Suprapubic skin (tissue), 4 donors: ENCODE measurements around the gene GTF3C5. TPM values are rescaled to one million over a fixed set of nuclear protein-coding genes. Genes with fewer than 3 reads are reported as not detected.

ENCODE experiments used
- DNase-seq, 2 donors: peaks; one replicate each; pipeline ENCODE4 v3.0.0-alpha.2; 2019; ENCODE audit warnings: low spot score in 2 of 2
- H3K27ac ChIP-seq: fragments of 200-600 bp; sonication (generic); one replicate; pipeline ENCODE4 v1.5.1; 2019
- H3K27me3 ChIP-seq: fragments of 200-600 bp; sonication (generic); one replicate; pipeline ENCODE4 v1.5.1; 2019
- H3K36me3 ChIP-seq: fragments of 200-600 bp; sonication (generic); one replicate; pipeline ENCODE4 v1.5.1; 2019
- H3K4me1 ChIP-seq: fragments of 200-600 bp; sonication (generic); one replicate; pipeline ENCODE4 v1.5.1; 2019
- H3K4me3 ChIP-seq: fragments of 200-600 bp; sonication (generic); one replicate; pipeline ENCODE4 v1.5.1; 2019; ENCODE audit warnings: mild to moderate bottlenecking
- H3K9me3 ChIP-seq: fragments of 200-600 bp; sonication (generic); one replicate; pipeline ENCODE4 v1.5.1; 2019
- EP300 ChIP-seq: sonication (generic); formaldehyde crosslinking; IDR thresholded peaks from one replicate; pipeline ENCODE4 v1.6.1; 2017; ENCODE audit warnings: antibody characterized with exemption
- POLR2A ChIP-seq, 2 donors: fragments of 450-650 bp; IDR thresholded peaks; one replicate each; pipeline ENCODE4 v1.6.1; 2017; ENCODE audit warnings: antibody characterized with exemption in 2 of 2, mild to moderate bottlenecking in 2 of 2, moderate library complexity in 2 of 2
- POLR2AphosphoS5 ChIP-seq, 3 donors: sonication (generic); formaldehyde crosslinking; IDR thresholded peaks; one replicate each; pipeline ENCODE4 v1.6.1; 2017; ENCODE audit warnings: antibody characterized with exemption in 3 of 3
- WGBS: methylation state at CpG from one replicate; pipeline ENCODE4 v1.1.5; 2018; 5-methylcytosine and 5-hydroxymethylcytosine counted together
- total RNA-seq, 4 donors: library from RNA; depleted of rRNA; stranded (reverse); fragments of >200 nt; gene quantifications; one replicate each; pipeline ENCODE4 v1.1.0, GENCODE V29; 2016
- TF ChIP-seq, protein P1 (sequence below), 2 donors: fragments of 200-600 bp in 1 of 2; fragments of 450-650 bp in 1 of 2; sonication (generic) in 1 of 2; IDR thresholded peaks; one replicate each; pipeline ENCODE4 v1.5.1; 2016 to 2019; ENCODE audit warnings: antibody characterized with exemption in 2 of 2, mild to moderate bottlenecking in 1 of 2, moderate library complexity in 1 of 2

GTF3C5 gene
- total RNA-seq, 4 donors from 2014 or later, result 55.8 to 103 (median 63.1) TPM

DNA sequence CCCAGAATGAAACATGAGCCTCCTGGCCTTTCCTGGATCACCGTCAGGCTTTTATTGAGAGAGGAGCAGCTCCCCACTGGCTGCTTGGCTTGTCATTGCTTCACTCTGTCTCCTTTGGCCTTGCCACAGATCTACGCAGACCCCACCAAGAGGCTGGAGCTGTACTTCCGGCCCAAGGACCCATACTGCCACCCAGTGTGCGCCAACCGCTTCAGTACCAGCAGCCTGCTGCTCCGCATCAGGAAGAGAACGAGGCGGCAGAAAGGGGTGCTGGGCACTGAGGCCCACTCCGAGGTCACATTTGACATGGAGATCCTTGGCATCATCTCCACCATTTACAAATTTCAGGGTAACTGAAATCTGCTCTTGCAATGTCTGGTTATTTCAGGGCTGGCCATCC is 11.2 kb downstream of the GTF3C5 start:
- Histone ChIP-seq H3K9me3 (no peaks in the 10 kb centered on the region), H3K36me3 (peaks cover 53% of the 10 kb centered on the region), H3K4me1 (no peaks in the 10 kb centered on the region), H3K27ac (no peak overlapping the region), H3K27me3 (no peaks in the 10 kb centered on the region), H3K4me3 (no peak overlapping the region)
- WGBS, result 97% methylated on average over 8 of the region's 9 CpGs
- TF ChIP-seq, protein P1, sequence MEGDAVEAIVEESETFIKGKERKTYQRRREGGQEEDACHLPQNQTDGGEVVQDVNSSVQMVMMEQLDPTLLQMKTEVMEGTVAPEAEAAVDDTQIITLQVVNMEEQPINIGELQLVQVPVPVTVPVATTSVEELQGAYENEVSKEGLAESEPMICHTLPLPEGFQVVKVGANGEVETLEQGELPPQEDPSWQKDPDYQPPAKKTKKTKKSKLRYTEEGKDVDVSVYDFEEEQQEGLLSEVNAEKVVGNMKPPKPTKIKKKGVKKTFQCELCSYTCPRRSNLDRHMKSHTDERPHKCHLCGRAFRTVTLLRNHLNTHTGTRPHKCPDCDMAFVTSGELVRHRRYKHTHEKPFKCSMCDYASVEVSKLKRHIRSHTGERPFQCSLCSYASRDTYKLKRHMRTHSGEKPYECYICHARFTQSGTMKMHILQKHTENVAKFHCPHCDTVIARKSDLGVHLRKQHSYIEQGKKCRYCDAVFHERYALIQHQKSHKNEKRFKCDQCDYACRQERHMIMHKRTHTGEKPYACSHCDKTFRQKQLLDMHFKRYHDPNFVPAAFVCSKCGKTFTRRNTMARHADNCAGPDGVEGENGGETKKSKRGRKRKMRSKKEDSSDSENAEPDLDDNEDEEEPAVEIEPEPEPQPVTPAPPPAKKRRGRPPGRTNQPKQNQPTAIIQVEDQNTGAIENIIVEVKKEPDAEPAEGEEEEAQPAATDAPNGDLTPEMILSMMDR (IDR thresholded peaks at IDR 0.05), result no peak
- TF ChIP-seq POLR2A (IDR thresholded peaks at IDR 0.05) (no peak), EP300 (no peak), POLR2AphosphoS5 (IDR thresholded peaks at IDR 0.05) (no peak)
- DNase-seq, result no peak

DNA sequence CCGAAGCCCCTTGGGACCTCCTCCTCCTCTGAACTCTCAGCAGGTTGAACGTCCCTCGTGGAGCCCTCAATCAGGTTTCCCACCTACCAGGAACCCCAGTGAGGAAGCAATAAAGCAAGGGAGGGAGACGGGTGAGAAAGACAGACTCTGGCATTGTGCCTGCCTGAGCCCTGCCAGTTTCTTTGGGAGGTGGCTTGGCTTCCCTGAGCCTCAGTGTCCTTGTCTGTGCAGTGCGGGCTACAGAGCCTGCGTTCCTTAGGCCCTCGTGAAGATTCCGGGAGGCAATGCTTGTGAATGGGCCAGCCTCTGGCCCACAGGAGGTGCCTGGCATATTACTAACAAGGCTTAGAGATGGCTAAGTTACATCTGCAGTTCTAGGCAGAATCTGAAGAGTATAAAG is 11.9 kb downstream of the GTF3C5 start:
- 82% methylated on average over 8 of the region's 8 CpGs for WGBS
- H3K36me3 ChIP-seq, result peaks cover 57% of the 10 kb centered on the region

DNA sequence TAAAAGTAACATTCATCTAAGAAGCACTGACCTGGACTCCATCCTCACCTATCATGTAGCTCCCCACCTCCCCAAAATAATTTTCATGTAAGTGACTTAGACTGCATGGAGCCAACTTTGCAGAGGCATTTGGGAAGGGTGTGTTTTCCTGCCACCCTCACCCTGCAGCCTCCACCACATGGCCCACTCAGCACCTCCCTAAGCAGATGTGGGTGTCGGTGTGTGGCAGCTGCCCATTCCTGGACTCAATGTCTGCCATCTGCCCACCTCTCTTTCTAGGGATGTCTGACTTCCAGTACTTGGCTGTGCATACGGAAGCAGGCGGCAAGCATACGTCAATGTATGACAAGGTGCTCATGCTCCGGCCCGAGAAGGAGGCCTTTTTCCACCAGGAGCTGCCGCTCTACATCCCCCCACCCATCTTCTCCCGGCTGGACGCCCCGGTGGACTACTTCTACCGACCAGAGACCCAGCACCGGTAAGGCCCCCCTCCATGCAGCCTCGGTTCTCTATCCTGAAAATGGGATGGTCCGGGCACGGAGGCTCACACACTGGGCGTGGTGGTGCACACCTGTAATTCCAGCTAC is 12.7 kb downstream of the GTF3C5 start:
- H3K9me3 ChIP-seq, result no peaks in the 10 kb centered on the region
- peaks cover 59% of the 10 kb centered on the region for H3K36me3 ChIP-seq
- WGBS, result 96% methylated on average over 16 of the region's 16 CpGs
- no peak overlapping the region for H3K4me3 ChIP-seq
- DNase-seq, result no peak
- TF ChIP-seq POLR2AphosphoS5 (IDR thresholded peaks at IDR 0.05) (no peak), EP300 (no peak), POLR2A (IDR thresholded peaks at IDR 0.05) (no peak)
- TF ChIP-seq, protein P1 (IDR thresholded peaks at IDR 0.05), result no peak
- H3K4me1 ChIP-seq, result no peaks in the 10 kb centered on the region
- no peaks in the 10 kb centered on the region for H3K27me3 ChIP-seq
- H3K27ac ChIP-seq, result no peak overlapping the region

More for the DNA sequence above, 11.9 kb downstream of the GTF3C5 start:
- Histone ChIP-seq H3K9me3 (no peaks in the 10 kb centered on the region), H3K4me1 (no peaks in the 10 kb centered on the region), H3K27ac (no peak overlapping the region), H3K4me3 (no peak overlapping the region), H3K27me3 (no peaks in the 10 kb centered on the region)
- TF ChIP-seq POLR2A (IDR thresholded peaks at IDR 0.05), result no peak
- no peak for TF ChIP-seq POLR2AphosphoS5 (IDR thresholded peaks at IDR 0.05)
- no peak for TF ChIP-seq EP300
- TF ChIP-seq, protein P1 (IDR thresholded peaks at IDR 0.05), result no peak
- DNase-seq, result no peak

DNA sequence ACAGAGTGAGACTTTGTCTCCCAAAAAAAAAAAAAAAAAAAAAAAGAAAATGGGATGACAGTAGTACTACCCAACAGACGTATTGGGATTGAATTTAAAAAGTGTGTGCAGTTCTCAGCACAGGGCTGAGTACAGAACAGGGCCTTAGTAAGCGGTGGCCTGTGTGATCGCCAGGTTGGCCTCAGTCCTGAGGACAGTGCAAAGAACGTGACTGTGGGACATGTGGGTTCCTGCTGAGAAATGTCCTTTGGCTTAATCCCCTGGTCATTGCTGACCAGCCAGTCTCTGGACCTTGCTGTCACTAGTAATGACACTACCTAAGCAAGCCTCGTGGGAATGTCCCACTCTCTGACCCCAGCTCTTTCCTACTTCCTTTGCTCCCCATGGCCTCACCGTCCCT is 13.3 kb downstream of the GTF3C5 start:
- H3K27me3 ChIP-seq, result no peaks in the 10 kb centered on the region
- no peak overlapping the region for H3K4me3 ChIP-seq
- H3K27ac ChIP-seq, result no peak overlapping the region
- H3K4me1 ChIP-seq, result no peaks in the 10 kb centered on the region
- 86% methylated on average over 6 of the region's 6 CpGs for WGBS
- H3K36me3 ChIP-seq, result peaks cover 65% of the 10 kb centered on the region
- DNase-seq, result no peak
- H3K9me3 ChIP-seq, result no peaks in the 10 kb centered on the region
- TF ChIP-seq POLR2AphosphoS5 (IDR thresholded peaks at IDR 0.05), result no peak

DNA sequence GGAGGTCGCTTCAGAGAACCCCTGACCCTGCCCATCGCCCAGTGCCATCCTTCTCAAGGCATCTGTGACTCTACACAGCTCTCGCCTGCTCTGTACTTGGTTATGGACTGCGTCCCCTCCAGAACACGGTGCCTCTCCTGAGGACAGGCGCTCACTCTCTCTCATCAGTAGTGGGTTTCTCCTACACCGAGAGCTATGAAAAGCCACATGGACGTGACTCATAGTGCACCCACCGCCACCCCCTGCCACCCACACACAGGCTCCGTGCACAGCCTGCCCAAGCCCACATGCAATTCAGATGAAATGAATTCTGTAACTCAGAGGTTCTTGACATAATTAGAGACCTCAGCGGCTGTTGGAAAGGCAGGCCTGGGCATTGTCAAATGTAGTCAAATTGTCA is 13.9 kb downstream of the GTF3C5 start:
- no peak for DNase-seq
- Histone ChIP-seq H3K27me3 (no peaks in the 10 kb centered on the region), H3K4me3 (no peak overlapping the region), H3K4me1 (no peaks in the 10 kb centered on the region), H3K27ac (no peak overlapping the region), H3K9me3 (no peaks in the 10 kb centered on the region), H3K36me3 (peaks cover 69% of the 10 kb centered on the region)
- 84% methylated on average over 11 of the region's 11 CpGs for WGBS
- TF ChIP-seq EP300 (no peak), POLR2AphosphoS5 (IDR thresholded peaks at IDR 0.05) (no peak), POLR2A (IDR thresholded peaks at IDR 0.05) (no peak)
- TF ChIP-seq, protein P1 (IDR thresholded peaks at IDR 0.05), result no peak

DNA sequence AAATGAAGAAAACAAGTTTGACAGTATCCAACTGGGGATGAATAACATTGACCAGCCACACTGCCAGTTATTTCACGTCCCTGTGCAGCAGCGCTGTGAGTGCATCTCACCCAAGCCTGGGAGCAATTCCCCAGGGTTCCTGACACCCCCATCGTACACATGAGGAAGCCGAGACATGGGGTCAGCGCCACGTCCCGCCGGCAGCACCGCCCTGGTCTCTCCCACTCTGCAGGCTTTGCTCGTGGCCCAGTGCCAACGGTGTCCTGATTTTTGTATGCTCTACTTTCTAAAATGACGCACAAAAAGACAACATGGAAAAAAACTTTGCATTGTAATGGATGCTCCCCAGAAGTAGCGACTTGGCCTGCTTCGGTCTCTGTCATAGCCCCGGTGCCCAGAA is 14.3 kb downstream of the GTF3C5 start:
- no peaks in the 10 kb centered on the region for H3K4me1 ChIP-seq
- no peak for DNase-seq
- no peaks in the 10 kb centered on the region for H3K9me3 ChIP-seq
- no peak overlapping the region for H3K27ac ChIP-seq
- H3K4me3 ChIP-seq, result no peak overlapping the region
- no peak for TF ChIP-seq POLR2AphosphoS5 (IDR thresholded peaks at IDR 0.05)
- TF ChIP-seq, protein P1 (IDR thresholded peaks at IDR 0.05), result no peak
- TF ChIP-seq POLR2A (IDR thresholded peaks at IDR 0.05), result no peak
- no peak for TF ChIP-seq EP300
- no peaks in the 10 kb centered on the region for H3K27me3 ChIP-seq
- 92% methylated on average over 15 of the region's 15 CpGs for WGBS
- peaks cover 74% of the 10 kb centered on the region for H3K36me3 ChIP-seq
